Measurements from ENCODE around the gene KAT8. TPM values are rescaled to one million over a fixed set of nuclear protein-coding genes. Genes with fewer than 3 reads are reported as not detected.

Gene KAT8
- total and polyA plus RNA-seq, 2 of the 13 experiments (the other 11 are each of a cell fraction or from before 2014, with no cell fraction given) = 79.0 to 84.2 TPM

GRCh38 chr16:31179747-31180459 is 62.4 kb downstream of the KAT8 start, which contains the start of gene FUS (continued):
- TF ChIP-seq, protein P1, sequence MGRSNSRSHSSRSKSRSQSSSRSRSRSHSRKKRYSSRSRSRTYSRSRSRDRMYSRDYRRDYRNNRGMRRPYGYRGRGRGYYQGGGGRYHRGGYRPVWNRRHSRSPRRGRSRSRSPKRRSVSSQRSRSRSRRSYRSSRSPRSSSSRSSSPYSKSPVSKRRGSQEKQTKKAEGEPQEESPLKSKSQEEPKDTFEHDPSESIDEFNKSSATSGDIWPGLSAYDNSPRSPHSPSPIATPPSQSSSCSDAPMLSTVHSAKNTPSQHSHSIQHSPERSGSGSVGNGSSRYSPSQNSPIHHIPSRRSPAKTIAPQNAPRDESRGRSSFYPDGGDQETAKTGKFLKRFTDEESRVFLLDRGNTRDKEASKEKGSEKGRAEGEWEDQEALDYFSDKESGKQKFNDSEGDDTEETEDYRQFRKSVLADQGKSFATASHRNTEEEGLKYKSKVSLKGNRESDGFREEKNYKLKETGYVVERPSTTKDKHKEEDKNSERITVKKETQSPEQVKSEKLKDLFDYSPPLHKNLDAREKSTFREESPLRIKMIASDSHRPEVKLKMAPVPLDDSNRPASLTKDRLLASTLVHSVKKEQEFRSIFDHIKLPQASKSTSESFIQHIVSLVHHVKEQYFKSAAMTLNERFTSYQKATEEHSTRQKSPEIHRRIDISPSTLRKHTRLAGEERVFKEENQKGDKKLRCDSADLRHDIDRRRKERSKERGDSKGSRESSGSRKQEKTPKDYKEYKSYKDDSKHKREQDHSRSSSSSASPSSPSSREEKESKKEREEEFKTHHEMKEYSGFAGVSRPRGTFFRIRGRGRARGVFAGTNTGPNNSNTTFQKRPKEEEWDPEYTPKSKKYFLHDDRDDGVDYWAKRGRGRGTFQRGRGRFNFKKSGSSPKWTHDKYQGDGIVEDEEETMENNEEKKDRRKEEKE (IDR thresholded peaks at IDR 0.05) = no peak
- TF ChIP-seq ZBTB2 (CRISPR knock-in tag; IDR thresholded peaks at IDR 0.05; ENCODE audit: low read depth) = peak; percentile 84
- TF ChIP-seq, protein P2, sequence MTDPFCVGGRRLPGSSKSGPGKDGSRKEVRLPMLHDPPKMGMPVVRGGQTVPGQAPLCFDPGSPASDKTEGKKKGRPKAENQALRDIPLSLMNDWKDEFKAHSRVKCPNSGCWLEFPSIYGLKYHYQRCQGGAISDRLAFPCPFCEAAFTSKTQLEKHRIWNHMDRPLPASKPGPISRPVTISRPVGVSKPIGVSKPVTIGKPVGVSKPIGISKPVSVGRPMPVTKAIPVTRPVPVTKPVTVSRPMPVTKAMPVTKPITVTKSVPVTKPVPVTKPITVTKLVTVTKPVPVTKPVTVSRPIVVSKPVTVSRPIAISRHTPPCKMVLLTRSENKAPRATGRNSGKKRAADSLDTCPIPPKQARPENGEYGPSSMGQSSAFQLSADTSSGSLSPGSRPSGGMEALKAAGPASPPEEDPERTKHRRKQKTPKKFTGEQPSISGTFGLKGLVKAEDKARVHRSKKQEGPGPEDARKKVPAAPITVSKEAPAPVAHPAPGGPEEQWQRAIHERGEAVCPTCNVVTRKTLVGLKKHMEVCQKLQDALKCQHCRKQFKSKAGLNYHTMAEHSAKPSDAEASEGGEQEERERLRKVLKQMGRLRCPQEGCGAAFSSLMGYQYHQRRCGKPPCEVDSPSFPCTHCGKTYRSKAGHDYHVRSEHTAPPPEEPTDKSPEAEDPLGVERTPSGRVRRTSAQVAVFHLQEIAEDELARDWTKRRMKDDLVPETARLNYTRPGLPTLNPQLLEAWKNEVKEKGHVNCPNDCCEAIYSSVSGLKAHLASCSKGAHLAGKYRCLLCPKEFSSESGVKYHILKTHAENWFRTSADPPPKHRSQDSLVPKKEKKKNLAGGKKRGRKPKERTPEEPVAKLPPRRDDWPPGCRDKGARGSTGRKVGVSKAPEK (CRISPR knock-in tag; IDR thresholded peaks at IDR 0.05; ENCODE audit: borderline replicate concordance) = no peak
- no peak for TF ChIP-seq ZNF710 (CRISPR knock-in tag; IDR thresholded peaks at IDR 0.05; ENCODE audit: borderline replicate concordance)
- peak; percentile 96 for TF ChIP-seq AFF4 (CRISPR knock-in tag; IDR thresholded peaks at IDR 0.05)
- TF ChIP-seq, protein P3, sequence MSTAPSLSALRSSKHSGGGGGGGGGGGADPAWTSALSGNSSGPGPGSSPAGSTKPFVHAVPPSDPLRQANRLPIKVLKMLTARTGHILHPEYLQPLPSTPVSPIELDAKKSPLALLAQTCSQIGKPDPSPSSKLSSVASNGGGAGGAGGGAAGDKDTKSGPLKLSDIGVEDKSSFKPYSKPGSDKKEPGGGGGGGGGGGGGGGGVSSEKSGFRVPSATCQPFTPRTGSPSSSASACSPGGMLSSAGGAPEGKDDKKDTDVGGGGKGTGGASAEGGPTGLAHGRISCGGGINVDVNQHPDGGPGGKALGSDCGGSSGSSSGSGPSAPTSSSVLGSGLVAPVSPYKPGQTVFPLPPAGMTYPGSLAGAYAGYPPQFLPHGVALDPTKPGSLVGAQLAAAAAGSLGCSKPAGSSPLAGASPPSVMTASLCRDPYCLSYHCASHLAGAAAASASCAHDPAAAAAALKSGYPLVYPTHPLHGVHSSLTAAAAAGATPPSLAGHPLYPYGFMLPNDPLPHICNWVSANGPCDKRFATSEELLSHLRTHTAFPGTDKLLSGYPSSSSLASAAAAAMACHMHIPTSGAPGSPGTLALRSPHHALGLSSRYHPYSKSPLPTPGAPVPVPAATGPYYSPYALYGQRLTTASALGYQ (CRISPR knock-in tag; IDR thresholded peaks at IDR 0.05) = peak; percentile 84
- peak; percentile 96 for TF ChIP-seq ZNF501 (CRISPR knock-in tag; IDR thresholded peaks at IDR 0.05)
- peak; percentile 6; the same call in 1 of the 2 replicates for TF ChIP-seq NCOR1 (IDR thresholded peaks at IDR 0.05; ENCODE audit: borderline replicate concordance, low read length)
- peak; percentile 51 for TF ChIP-seq RFXAP (CRISPR knock-in tag; IDR thresholded peaks at IDR 0.05; ENCODE audit: borderline replicate concordance)
- peak; percentile 89 for TF ChIP-seq THAP7 (CRISPR knock-in tag; IDR thresholded peaks at IDR 0.05)
- TF ChIP-seq KLF13 (CRISPR knock-in tag; IDR thresholded peaks at IDR 0.05) = peak; percentile 88

All from HepG2 (cell line).